ENCODE results near the gene CDHR3. TPM values are rescaled to one million over a fixed set of nuclear protein-coding genes. Genes with fewer than 3 reads are reported as not detected.

The CDHR3 gene
- total RNA-seq, 1 experiment from 2014 or later = not detected

GRCh38 chr7:105990727-105991453 is 27.8 kb downstream of the CDHR3 start:
- Histone ChIP-seq H3K4me2 (ENCODE audit: low read depth, low read length, poor library complexity, severe bottlenecking) (no peak overlapping the region), H3K9me3 (ENCODE audit: low read length) (no peaks in the 10 kb centered on the region), H3K9ac (ENCODE audit: low read length) (no peak overlapping the region), H3K79me2 (ENCODE audit: low read length) (no peaks in the 10 kb centered on the region), H3K4me3 (ENCODE audit: low read length) (no peak overlapping the region), H3K9me2 (replicated peaks; ENCODE audit: insufficient read depth, low read length) (no peaks in the 10 kb centered on the region), H3K27me3 (ENCODE audit: low read length) (no peaks in the 10 kb centered on the region), H3K4me1 (ENCODE audit: low read length) (no peaks in the 10 kb centered on the region), H2AFZ (ENCODE audit: low read length) (no peak overlapping the region), H3K27ac (ENCODE audit: low read length) (no peak overlapping the region), H3K36me3 (ENCODE audit: insufficient read depth, low read length) (no peaks in the 10 kb centered on the region), H4K20me1 (ENCODE audit: insufficient read depth, low read depth, low read length) (no peaks in the 10 kb centered on the region)
- no peak for DNase-seq

- no peak overlapping the region for H2AFZ ChIP-seq (ENCODE audit: low read length)
- H3K36me3 ChIP-seq (ENCODE audit: insufficient read depth, low read length) = no peaks in the 10 kb centered on the region
- no peaks in the 10 kb centered on the region for H3K9me2 ChIP-seq (replicated peaks; ENCODE audit: insufficient read depth, low read length)
- no peaks in the 10 kb centered on the region for H3K9me3 ChIP-seq (ENCODE audit: low read length)
- no peak overlapping the region for H3K4me2 ChIP-seq (ENCODE audit: low read depth, low read length, poor library complexity, severe bottlenecking)
- H3K4me1 ChIP-seq (ENCODE audit: low read length) = no peaks in the 10 kb centered on the region
- no peak overlapping the region for H3K27ac ChIP-seq (ENCODE audit: low read length)
- no peaks in the 10 kb centered on the region for H3K79me2 ChIP-seq (ENCODE audit: low read length)
- H3K4me3 ChIP-seq (ENCODE audit: low read length) = no peak overlapping the region
- no peaks in the 10 kb centered on the region for H4K20me1 ChIP-seq (ENCODE audit: insufficient read depth, low read depth, low read length)
- H3K9ac ChIP-seq (ENCODE audit: low read length) = no peak overlapping the region
- H3K27me3 ChIP-seq (ENCODE audit: low read length) = no peaks in the 10 kb centered on the region
- DNase-seq = no peak
These were observed 29.8 kb downstream of the CDHR3 start for GRCh38 chr7:105992905-105993304.

- DNase-seq = no peak
- Histone ChIP-seq H3K27me3 (ENCODE audit: low read length) (no peaks in the 10 kb centered on the region), H3K4me1 (ENCODE audit: low read length) (no peaks in the 10 kb centered on the region), H3K4me3 (ENCODE audit: low read length) (no peak overlapping the region), H3K4me2 (ENCODE audit: low read depth, low read length, poor library complexity, severe bottlenecking) (no peak overlapping the region), H3K9ac (ENCODE audit: low read length) (no peak overlapping the region), H3K79me2 (ENCODE audit: low read length) (no peaks in the 10 kb centered on the region), H4K20me1 (ENCODE audit: insufficient read depth, low read depth, low read length) (no peaks in the 10 kb centered on the region), H3K27ac (ENCODE audit: low read length) (no peak overlapping the region), H3K9me2 (replicated peaks; ENCODE audit: insufficient read depth, low read length) (no peaks in the 10 kb centered on the region), H2AFZ (ENCODE audit: low read length) (no peak overlapping the region), H3K36me3 (ENCODE audit: insufficient read depth, low read length) (no peaks in the 10 kb centered on the region), H3K9me3 (ENCODE audit: low read length) (no peaks in the 10 kb centered on the region)
These were observed 34.0 kb downstream of the CDHR3 start for GRCh38 chr7:105996860-105997737.

GRCh38 chr7:105999256-105999655 is 36.2 kb downstream of the CDHR3 start:
- H3K79me2 ChIP-seq (ENCODE audit: low read length) = no peaks in the 10 kb centered on the region
- DNase-seq = no peak

GRCh38 chr7:106001196-106001595 is 38.1 kb downstream of the CDHR3 start:
- H2AFZ ChIP-seq (ENCODE audit: low read length) = no peak overlapping the region
- DNase-seq = no peak
- H3K9me2 ChIP-seq (replicated peaks; ENCODE audit: insufficient read depth, low read length) = no peaks in the 10 kb centered on the region
- H3K4me3 ChIP-seq (ENCODE audit: low read length) = no peak overlapping the region
- no peak overlapping the region for H3K9ac ChIP-seq (ENCODE audit: low read length)
- H3K9me3 ChIP-seq (ENCODE audit: low read length) = no peaks in the 10 kb centered on the region
- H3K36me3 ChIP-seq (ENCODE audit: insufficient read depth, low read length) = no peaks in the 10 kb centered on the region
- no peaks in the 10 kb centered on the region for H3K4me1 ChIP-seq (ENCODE audit: low read length)
- H4K20me1 ChIP-seq (ENCODE audit: insufficient read depth, low read depth, low read length) = no peaks in the 10 kb centered on the region
- H3K27ac ChIP-seq (ENCODE audit: low read length) = no peak overlapping the region
- no peak overlapping the region for H3K4me2 ChIP-seq (ENCODE audit: low read depth, low read length, poor library complexity, severe bottlenecking)
- no peaks in the 10 kb centered on the region for H3K79me2 ChIP-seq (ENCODE audit: low read length)
- no peaks in the 10 kb centered on the region for H3K27me3 ChIP-seq (ENCODE audit: low read length)

More at GRCh38 chr7:105999256-105999655, 36.2 kb downstream of the CDHR3 start:
- H3K4me1 ChIP-seq (ENCODE audit: low read length) = no peaks in the 10 kb centered on the region
- no peaks in the 10 kb centered on the region for H3K9me2 ChIP-seq (replicated peaks; ENCODE audit: insufficient read depth, low read length)
- H3K27me3 ChIP-seq (ENCODE audit: low read length) = no peaks in the 10 kb centered on the region
- H3K27ac ChIP-seq (ENCODE audit: low read length) = no peak overlapping the region
- no peak overlapping the region for H2AFZ ChIP-seq (ENCODE audit: low read length)
- H3K4me3 ChIP-seq (ENCODE audit: low read length) = no peak overlapping the region
- no peak overlapping the region for H3K4me2 ChIP-seq (ENCODE audit: low read depth, low read length, poor library complexity, severe bottlenecking)
- H3K9ac ChIP-seq (ENCODE audit: low read length) = no peak overlapping the region
- H4K20me1 ChIP-seq (ENCODE audit: insufficient read depth, low read depth, low read length) = no peaks in the 10 kb centered on the region
- no peaks in the 10 kb centered on the region for H3K36me3 ChIP-seq (ENCODE audit: insufficient read depth, low read length)
- no peaks in the 10 kb centered on the region for H3K9me3 ChIP-seq (ENCODE audit: low read length)

- Histone ChIP-seq H3K27me3 (ENCODE audit: low read length) (no peaks in the 10 kb centered on the region), H3K9me2 (replicated peaks; ENCODE audit: insufficient read depth, low read length) (no peaks in the 10 kb centered on the region), H3K9me3 (ENCODE audit: low read length) (no peaks in the 10 kb centered on the region), H3K4me2 (ENCODE audit: low read depth, low read length, poor library complexity, severe bottlenecking) (no peak overlapping the region), H4K20me1 (ENCODE audit: insufficient read depth, low read depth, low read length) (no peaks in the 10 kb centered on the region), H3K79me2 (ENCODE audit: low read length) (no peaks in the 10 kb centered on the region), H3K36me3 (ENCODE audit: insufficient read depth, low read length) (no peaks in the 10 kb centered on the region), H3K4me3 (ENCODE audit: low read length) (no peak overlapping the region), H3K9ac (ENCODE audit: low read length) (no peak overlapping the region), H3K27ac (ENCODE audit: low read length) (no peak overlapping the region), H2AFZ (ENCODE audit: low read length) (no peak overlapping the region), H3K4me1 (ENCODE audit: low read length) (no peaks in the 10 kb centered on the region)
- no peak for DNase-seq
These were observed 38.8 kb downstream of the CDHR3 start for GRCh38 chr7:106001886-106002285.

- Histone ChIP-seq H3K9me2 (replicated peaks; ENCODE audit: insufficient read depth, low read length) (no peaks in the 10 kb centered on the region), H3K27me3 (ENCODE audit: low read length) (no peaks in the 10 kb centered on the region), H3K4me1 (ENCODE audit: low read length) (no peaks in the 10 kb centered on the region), H3K36me3 (ENCODE audit: insufficient read depth, low read length) (no peaks in the 10 kb centered on the region), H3K79me2 (ENCODE audit: low read length) (no peaks in the 10 kb centered on the region), H3K9me3 (ENCODE audit: low read length) (no peaks in the 10 kb centered on the region), H3K27ac (ENCODE audit: low read length) (no peak overlapping the region), H4K20me1 (ENCODE audit: insufficient read depth, low read depth, low read length) (no peaks in the 10 kb centered on the region), H3K9ac (ENCODE audit: low read length) (no peak overlapping the region), H3K4me3 (ENCODE audit: low read length) (no peak overlapping the region), H2AFZ (ENCODE audit: low read length) (no peak overlapping the region), H3K4me2 (ENCODE audit: low read depth, low read length, poor library complexity, severe bottlenecking) (no peak overlapping the region)
- DNase-seq = no peak
These were observed 40.5 kb downstream of the CDHR3 start for GRCh38 chr7:106003525-106004064.

- Histone ChIP-seq H3K27ac (ENCODE audit: low read length) (no peak overlapping the region), H3K4me3 (ENCODE audit: low read length) (no peak overlapping the region), H3K4me1 (ENCODE audit: low read length) (peaks cover 4% of the 10 kb centered on the region; the same call in 1 of the 2 replicates), H3K9me2 (replicated peaks; ENCODE audit: insufficient read depth, low read length) (no peaks in the 10 kb centered on the region), H3K9ac (ENCODE audit: low read length) (no peak overlapping the region), H3K4me2 (ENCODE audit: low read depth, low read length, poor library complexity, severe bottlenecking) (no peak overlapping the region), H2AFZ (ENCODE audit: low read length) (no peak overlapping the region), H3K27me3 (ENCODE audit: low read length) (no peaks in the 10 kb centered on the region), H4K20me1 (ENCODE audit: insufficient read depth, low read depth, low read length) (no peaks in the 10 kb centered on the region), H3K9me3 (ENCODE audit: low read length) (no peaks in the 10 kb centered on the region), H3K79me2 (ENCODE audit: low read length) (no peaks in the 10 kb centered on the region), H3K36me3 (ENCODE audit: insufficient read depth, low read length) (no peaks in the 10 kb centered on the region)
- DNase-seq = no peak
These were observed 43.8 kb downstream of the CDHR3 start for GRCh38 chr7:106006906-106007305.

Data from Karpas-422 (cell line).